DOHH2 (cell line): ENCODE results near the gene FILIP1L.

Experiments
- CTCF ChIP-seq: fragments of 200-600 bp; sonication (generic); IDR thresholded peaks from one replicate; pipeline ENCODE4 v1.5.1; 2014; ENCODE audit warnings: antibody characterized with exemption, mild to moderate bottlenecking, low read depth, low read length; ENCODE audit not compliant: poor library complexity, severe bottlenecking
- EZH2phosphoT487 ChIP-seq: fragments of 200-600 bp; sonication (generic); IDR thresholded peaks from 2 replicates; pipeline ENCODE4 v1.6.1; 2017; ENCODE audit warnings: borderline replicate concordance, mild to moderate bottlenecking, antibody characterized with exemption, low read length, moderate library complexity, mixed read lengths

GRCh38 chr3:100022506-100022905 is 91.8 kb downstream of the FILIP1L start:
- no peak for TF ChIP-seq CTCF
- TF ChIP-seq EZH2phosphoT487: no peak
